Stimulated activated CD4-positive, alpha-beta T cell treated with anti-CD3 and anti-CD28 coated beads, Interleukin-15, amount 100 ng/mL, for 1 hour (primary cell): Measurements from ENCODE around the gene PPP2R1B.
"Not testable (repeated sequence)": the region's sequence is repeated elsewhere in the genome, so short reads cannot be mapped to it uniquely, and the experiment has no call there.

Source experiments
- DNase-seq, 2 donors: peaks; one replicate each; pipeline ENCODE4 v3.0.0-alpha.2; 2020; ENCODE audit warnings: low read depth in 1 of 2, low spot score in 1 of 2

Gene PPP2R1B

DNA sequence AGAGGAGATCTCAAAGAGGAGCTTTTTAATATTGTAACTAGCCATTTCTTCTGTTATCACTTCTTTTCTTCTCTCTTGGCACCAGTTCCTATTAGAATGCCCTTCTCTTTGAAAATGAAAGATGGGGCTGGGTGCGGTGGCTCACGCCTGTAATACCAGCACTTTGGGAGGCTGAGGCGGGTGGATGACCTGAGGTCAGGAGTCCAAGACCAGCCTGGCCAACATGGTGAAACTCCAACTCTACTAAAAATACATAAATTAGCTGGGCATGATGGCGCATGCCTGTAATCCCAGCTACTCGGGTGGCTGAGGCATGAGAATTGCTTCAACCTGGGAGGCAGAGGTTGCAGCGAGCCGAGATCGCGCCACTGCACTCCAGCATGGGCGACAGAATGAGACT is 18.1 kb upstream of the PPP2R1B start:
- DNase-seq = not testable (repeated sequence)

DNA sequence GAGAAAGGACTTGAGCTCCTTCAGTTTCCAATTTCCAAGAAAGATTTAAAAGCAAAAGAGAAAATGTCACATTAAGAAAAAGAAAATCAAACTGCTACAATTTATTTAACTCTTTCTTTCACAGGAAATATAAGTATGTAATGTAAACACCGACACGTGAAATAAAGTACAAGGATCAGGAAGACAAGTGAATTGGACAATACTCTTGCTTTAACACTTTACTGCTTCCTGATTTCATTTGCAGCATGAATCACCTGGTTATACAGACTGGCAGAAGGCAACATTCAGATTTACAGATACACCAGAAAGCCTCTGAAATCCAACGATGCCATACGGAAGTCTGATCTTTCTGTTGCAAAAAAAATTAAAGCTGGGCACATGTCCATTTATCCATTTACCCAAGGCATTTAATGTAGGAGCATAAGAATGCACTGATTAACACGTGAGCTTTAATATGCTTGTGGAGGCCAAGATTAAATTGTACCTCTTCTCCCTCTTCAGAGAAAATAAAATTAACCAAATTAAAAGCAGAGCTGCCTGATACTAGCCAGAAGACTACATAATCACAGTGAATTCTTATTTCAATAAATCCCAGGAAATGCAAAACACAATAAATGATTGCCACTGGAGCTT is 16.0 kb upstream of the PPP2R1B start:
- no peak for DNase-seq

DNA sequence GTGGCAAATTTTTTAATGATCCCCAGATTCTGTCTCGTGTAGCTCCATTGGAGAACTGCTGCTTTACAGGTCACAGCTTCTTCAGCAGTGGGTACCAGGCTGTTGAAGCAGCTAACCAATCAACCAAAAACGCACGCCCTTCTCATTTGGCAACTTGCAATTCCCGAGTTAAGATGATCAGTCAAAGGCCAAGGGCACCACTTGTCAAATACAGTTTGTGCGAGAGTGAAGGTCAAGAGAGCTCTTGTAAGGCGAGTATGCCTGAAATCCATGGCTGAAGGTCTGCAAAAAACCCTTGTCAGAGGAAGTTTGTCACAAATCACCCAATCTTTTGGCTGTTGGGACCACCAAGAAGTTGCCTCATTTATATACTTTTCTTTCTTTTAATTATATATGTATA is 12.9 kb upstream of the PPP2R1B start:
- DNase-seq = no peak

DNA sequence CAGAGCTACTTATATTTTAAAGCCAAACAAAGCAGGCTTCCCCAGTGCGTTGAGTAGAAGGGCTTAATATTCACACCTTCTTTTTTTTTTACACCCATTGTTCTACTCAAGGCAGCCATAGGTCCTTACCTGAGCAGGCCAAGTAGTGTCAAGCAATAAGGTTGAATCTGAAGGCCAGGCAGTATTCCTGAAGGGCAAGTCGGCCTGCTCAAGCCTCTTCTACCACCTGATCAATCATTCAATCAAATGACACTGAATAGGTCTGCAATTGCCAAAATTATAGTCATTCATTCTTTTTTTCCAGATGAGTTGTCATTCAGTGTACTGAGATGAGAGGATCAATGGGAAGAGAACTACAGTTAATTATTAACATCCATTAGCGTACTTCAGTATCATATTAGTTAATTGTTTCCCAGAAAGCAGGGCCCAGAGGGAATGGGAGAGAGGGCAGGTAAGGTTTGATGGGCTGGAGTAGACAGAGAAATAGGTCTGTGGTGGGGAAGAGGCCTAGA is 11.9 kb upstream of the PPP2R1B start:
- no peak for DNase-seq

DNA sequence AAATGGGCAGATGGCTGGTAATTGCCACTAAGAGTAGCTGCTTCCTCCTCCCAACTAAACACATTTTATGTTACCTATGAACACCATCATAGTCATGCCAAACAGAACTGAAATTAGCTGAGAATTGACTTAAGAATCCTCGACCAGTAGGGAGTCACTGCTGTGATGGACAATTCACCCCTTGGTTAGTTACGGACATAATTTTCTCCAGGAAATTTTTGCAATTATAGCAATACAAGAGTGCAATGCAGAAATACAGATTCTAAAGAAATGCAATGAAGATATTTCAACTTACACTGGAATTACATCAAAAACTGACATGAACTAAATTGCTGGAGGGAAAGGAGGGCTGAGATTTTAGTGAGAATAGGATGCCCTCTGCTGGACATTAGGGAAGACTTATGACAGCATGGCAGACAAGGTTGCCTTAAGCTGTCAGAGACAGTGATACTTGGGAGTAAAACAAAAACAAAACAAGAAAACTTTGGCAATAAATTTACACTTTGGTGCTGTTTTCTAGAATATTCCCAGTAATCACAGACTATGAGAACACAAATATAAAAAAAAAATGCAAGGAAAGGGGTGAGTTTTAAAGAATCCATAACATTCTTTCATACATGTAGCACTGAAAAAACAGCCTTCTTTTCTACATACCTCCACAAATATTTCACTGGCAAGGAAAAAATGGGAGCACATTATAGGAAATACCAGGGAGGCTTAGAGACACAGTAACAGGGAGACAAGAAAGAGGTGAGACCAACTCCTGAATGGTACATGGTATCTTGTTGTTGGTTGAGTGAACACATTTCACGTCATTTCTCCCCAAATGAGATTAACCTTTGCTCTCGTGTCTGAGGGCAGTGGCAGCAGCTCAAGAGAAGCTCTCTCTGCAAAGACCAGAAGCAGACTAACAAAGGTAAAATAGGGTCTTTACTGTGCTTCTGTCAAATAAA is 11.2 kb upstream of the PPP2R1B start:
- DNase-seq = no peak

DNA sequence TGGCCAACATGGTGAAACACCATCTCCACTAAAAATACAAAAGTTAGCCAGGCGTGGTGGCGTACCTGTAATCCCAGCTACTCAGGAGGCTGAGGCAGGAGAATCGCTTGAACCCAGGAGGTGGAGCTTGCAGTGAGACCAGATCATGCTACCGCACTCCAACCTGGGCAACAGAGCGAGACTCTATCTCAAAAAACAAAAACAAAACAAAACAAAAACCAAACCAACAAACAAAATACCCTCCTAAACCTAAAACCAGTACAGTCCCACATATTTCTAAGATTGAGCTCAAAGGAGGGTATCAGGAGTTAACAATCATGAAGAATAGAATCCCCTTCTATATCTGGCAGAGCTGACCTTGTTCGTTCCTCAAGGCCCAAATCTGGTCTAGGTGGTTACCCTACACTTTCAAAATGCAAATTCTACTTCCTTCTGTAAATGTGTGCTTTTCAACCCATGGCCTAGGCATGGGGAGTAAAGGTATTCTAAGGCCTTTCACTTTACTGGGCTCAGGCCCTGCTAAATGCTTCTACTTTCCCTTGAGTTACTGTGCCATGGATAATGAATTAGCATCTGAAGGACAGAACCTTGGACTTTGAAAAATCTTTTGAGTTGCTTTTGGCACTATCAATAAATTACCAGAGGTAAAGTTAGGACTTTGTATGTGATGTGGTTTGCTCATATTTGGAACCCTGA is 10.4 kb upstream of the PPP2R1B start:
- no peak for DNase-seq

DNA sequence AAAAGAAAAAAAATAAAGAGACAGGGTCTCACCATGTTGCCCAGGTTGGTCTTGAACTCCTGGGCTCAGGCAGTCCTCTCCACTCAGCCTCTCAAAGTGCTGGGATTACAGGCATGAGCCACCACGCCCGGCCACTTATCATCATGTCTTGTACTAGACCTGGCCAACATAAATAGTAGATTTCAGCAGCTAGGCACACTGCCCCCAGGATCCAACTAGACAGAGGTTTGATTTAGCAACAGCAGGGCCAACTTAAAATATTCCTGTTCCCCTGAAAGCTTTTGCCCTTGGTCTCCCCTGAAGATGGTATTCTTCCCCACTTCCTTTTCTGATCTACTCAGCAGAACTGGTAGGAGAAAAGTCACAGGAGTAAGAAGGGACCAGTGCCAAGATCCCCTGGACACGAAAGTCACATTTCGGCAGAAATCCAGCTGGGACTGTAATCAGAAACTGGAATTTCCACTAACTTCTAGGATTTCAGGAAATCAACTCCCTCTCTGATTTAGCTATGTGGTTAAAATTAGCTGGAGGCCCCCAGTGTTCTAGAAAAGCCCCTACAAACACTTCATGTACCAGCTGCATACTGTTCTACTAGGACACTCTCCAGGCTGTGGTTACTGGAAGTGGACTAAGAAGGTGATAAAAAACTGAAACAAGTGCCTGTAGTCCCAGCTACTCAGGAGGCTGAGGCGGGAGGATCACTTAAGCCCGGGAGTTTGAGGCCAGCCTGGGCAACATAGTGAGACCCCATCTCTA is 8.9 kb upstream of the PPP2R1B start:
- DNase-seq = no peak

DNA sequence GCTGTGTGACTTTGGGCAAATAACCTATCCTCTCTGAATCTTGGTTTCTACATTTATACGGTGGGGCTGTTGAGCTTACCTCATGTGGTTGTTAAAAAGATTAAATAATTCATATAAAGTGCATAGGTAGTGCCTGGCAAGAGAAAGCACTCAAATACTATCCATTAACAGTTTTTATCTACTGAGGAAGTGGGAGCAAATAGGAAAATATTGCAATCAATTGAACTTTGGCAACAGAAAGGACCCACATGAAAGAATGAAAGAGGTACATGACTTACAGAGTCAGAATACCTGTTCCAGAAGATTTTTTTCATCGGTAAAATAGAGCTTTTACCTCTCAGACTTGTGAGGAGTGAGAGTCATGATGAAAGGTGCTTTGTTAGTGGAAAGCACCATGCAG is 6.3 kb upstream of the PPP2R1B start:
- no peak for DNase-seq

DNA sequence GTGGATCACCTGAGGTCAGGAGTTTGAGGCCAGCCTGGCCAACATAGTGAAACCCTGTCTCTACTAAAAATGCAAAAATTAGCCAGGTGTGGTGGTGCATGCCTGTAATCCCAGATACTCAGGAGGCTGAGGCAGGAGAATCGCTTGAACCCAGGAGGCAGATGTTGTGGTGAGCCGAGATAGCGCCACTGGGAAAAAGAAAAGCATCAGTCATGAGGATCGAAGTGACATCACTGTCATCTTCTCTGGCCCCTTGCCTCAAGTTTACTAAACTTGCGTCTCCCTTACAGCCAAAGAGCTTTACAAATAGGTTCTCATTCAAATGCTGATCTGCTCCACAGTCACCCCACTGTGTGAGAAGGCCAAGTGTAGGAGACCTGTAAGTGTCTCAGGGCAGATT is 5.0 kb upstream of the PPP2R1B start:
- not testable (repeated sequence) for DNase-seq

DNA sequence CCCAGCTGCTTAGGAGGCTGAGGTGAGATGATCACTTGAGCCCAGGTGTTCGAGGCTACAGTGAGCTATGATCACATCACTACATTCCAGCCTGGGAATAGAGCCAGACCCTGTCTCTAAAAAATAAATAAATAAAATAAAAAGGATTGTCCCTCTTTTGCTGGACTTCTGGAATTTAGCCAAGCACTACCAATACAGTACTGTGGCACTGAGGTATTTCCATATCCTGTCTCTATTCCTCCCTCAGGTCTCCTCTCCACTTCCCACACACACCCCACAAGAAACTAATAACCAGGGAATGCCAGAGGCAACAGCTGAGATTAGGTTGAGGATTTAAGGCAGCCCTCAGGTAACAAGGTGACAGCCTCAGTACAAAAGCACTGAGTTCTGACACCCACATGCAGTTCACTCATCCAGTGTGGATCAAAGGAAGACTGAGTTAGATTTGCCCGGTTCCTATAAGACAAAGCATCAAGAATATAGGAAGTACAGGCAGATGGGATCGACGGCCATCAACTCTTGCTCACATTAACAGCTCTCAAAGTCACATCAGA is 4.5 kb upstream of the PPP2R1B start:
- no peak for DNase-seq

DNA sequence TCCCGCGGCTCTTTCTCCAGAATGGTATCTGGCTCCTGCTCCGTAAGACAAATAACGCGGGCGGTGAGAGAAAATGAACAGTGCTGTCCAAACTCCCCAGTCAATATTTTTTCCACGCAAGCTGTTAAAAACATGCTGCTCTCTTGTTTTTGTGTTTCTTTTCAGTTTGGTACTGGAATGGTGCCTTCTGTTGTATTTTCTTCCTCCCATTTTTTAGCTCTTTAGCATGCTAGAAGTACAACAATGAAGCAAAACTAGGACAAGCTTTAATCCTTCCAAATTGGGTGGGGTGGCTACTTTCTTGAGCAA is 599 bp upstream of the PPP2R1B start:
- no peak for DNase-seq

DNA sequence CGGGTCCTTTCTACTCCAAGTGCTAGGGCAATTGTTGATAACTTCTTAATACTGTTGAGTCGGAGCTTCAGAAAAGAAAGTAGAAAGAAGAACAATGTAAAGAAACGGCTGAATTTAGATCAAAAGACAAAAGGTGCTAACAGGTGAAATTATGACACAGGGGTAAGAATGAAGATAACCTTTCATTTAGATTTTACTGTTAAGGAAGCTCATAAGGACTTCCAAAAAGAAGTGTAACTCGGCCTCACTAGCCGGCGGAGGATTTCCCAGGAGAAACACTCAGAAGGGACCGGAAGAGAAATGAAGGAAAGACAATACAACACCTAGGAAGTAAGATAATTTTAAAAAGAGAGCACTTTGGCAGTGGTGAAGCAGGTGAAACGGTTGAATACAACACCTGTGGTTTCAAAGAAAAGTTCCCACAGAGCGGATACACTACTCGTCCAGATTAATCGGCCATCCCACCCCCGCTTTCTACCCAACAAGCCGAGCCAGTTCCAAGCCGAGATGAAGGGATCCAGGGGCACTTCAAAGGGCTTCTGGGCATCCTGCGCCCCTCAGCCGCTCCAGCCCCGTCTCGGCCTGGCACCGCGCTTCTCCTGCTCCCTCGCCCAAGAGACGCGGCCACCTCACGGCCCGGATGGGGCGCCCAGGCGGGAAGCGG is 737 bp downstream of the PPP2R1B start:
- DNase-seq = no peak

DNA sequence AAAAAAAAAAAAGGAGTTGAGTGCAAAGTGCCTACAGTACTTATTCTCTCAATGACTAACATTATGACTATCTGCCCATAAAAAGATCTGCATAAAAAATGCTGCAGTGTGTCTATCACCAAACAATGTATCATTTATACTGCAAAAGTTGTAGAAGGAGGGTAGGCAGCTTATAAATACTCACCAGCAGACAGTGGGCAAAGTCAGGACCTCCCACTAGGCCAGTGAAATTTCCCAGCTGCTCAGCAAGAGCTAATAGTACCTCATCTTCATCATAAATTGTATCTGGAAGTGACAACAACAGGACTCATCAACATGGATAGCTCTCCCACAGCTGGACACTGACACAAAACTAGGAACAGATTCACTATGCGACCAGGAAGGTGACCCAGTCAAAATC is 1.6 kb downstream of the PPP2R1B start:
- no peak for DNase-seq

DNA sequence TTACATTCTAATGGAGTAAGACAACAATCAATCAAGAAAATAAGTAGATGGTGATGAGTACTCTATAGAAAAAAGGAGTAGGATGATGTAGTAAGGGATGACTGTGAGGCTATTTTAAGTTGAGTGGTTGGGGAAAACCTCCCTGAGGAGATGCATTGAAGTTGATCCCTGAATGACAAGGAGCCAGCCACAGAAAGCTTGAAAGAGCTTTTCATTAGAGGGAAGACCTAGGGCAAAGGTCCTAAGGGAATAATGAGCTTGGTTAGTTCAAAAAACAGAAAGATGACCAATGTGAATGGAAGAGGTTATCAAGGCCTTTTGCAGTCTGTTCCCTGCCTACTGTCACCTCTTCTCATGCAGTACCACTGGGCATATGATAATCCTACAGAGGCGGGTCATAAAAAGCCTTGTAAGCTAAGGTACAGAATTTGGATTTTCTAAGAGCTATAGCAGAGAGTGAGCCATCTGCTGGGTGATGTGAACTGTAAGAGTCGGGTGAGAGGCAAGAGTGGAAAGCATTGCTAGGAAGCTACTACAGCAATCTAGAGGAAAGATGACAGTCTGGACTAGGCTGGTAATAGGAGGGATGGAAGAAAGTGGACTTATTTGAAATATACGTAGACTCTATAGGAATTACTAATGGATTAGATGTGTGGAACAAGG is 3.1 kb downstream of the PPP2R1B start:
- DNase-seq = no peak

DNA sequence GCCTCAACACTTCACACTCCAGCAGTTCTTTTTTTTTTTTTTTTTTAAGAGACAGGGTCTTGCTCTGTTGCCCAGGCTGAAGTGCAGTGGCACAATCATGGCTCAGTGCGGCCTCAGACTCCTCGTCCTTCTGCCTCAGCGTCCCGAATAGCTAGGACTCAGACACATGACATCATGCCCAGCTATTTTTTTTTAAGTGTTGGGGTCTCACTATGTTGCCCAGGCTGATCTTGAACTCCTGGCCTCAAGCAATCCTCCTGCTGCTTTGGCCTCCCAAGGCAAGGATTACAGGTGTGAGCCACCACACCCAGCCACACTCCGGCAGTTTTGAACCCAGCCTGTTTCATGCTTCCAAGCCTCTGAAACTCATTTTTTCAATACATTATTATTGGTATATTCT is 3.7 kb downstream of the PPP2R1B start:
- no peak for DNase-seq

DNA sequence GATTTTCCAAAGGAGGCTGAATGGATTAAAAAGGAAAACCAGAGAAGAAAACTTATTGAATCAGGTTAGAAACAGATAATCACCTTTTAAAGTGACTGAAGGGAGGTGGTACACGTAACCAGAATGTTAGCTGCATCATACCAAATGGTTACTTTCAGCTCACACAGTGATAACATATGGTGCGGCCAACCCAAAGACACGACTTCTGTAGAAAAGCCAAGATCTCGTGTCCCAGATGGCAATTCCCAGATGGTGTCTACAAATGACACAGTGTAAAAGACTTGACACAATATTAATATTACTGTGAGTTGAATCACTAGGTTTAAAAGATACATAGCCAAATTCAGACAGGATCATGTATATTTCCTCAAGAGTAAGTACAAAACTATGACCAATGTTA is 5.2 kb downstream of the PPP2R1B start:
- no peak for DNase-seq

DNA sequence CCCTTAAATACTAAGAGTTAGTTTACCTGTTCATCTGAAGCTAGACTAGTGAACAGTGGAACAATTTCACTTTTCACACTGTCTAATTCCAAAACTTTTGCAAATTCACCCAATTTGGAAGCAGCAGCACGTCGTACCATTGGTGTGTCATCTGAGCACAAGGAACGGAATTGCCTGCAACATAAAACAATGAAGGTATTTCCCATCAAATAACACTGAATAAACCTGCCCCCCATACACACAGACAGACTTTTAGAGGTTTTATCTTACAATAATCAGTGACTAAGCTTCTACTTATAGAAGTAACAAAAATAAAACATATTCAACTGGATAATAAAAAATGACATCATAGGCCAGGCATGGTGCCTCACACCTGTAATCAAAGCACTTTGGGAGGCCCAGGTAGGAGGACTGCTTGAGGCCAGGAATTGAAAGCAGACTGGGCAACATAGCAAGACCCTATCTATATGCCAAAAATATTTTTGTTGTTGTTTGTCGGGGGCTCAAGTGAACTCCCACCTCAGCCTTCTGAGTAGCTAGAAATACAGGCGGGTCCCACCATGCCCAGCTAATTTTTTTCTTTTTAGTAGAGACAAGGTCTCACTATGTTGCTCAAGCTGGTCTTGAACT is 6.3 kb downstream of the PPP2R1B start:
- no peak for DNase-seq

DNA sequence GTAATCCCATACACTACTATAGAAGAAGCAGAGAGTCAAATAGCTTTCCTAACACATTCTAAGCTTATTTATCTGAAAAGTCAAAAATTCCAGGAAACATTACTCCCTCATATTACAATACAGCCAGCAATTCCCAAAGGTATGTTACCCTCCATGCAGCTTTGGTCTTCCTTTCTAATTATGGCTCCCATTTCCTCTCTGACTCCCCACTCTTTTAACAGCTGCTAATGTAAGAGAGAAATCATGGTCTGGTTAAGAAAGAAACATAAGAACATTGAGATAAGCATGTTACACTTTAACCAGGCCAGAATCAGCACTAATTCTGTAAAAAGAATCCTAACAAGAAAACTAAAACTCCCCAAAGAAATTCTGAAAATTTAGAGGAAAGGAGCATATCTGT is 6.8 kb downstream of the PPP2R1B start:
- no peak for DNase-seq

DNA sequence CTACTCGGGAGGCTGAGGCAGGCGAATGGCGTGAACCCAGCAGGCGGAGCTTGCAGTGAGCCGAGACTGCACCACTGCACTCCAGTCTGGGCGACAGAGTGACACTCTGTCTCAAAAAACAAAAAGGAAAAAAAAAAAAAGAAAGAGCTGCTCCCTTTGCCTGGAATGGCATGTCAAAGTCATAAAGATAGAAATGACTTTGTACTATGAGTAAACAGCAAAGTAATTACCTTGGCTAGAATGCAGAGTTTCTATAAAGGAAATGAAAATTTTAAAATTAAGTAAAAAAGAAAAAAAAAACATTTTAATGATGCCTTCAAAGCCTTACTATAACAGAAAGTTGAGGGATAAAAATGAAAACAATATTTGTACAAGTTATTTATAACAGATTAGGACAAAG is 10.1 kb downstream of the PPP2R1B start:
- no peak for DNase-seq
